Measurements from ENCODE around the gene C22orf39. TPM values are rescaled to one million over a fixed set of nuclear protein-coding genes. Genes with fewer than 3 reads are reported as not detected.

The C22orf39 gene
- total and polyA plus RNA-seq, 5 donors: 44.9 to 64.3 (median 58.0) TPM

GRCh38 chr22:19396934-19397733, 50.4 kb downstream of the C22orf39 start:
- Histone ChIP-seq H3K9me3 (ENCODE audit: control insufficient read depth, low read length) (no peaks in the 10 kb centered on the region), H3K27ac (ENCODE audit: low read length) (no peak overlapping the region), H3K4me3 (ENCODE audit: low read length) (no peak overlapping the region), H3K4me1 (ENCODE audit: control insufficient read depth, insufficient read depth, low read length) (no peaks in the 10 kb centered on the region), H3K27me3 (ENCODE audit: control insufficient read depth, insufficient read depth) (no peaks in the 10 kb centered on the region)
- no peak for DNase-seq
- 86% methylated on average over 6 of the region's 6 CpGs for WGBS
- ATAC-seq: no peak
- intact Hi-C loops (cut with DNase I): loop anchor here in 1 of 4 donors (10.0 kb wide), 1 partner anchor 698 kb away; no protein-coding TSS in a partner anchor

GRCh38 chr22:19396561-19396933, 51.0 kb downstream of the C22orf39 start:
- Histone ChIP-seq H3K4me1 (ENCODE audit: control insufficient read depth, insufficient read depth, low read length) (no peaks in the 10 kb centered on the region), H3K27me3 (ENCODE audit: control insufficient read depth, insufficient read depth) (no peaks in the 10 kb centered on the region), H3K4me3 (ENCODE audit: low read length) (no peak overlapping the region), H3K27ac (ENCODE audit: low read length) (no peak overlapping the region), H3K9me3 (ENCODE audit: control insufficient read depth, low read length) (no peaks in the 10 kb centered on the region)
- no peak for ATAC-seq
- intact Hi-C loops (cut with DNase I): loop anchor here in 1 of 4 donors (10.0 kb wide), 1 partner anchor 698 kb away; no protein-coding TSS in a partner anchor
- 83% methylated on average over 6 of the region's 6 CpGs for WGBS
- DNase-seq: no peak

GRCh38 chr22:19395276-19395675, 52.2 kb downstream of the C22orf39 start:
- intact Hi-C loops (cut with DNase I): loop anchor here in 1 of 4 donors (10.0 kb wide), 1 partner anchor 700 kb away; no protein-coding TSS in a partner anchor
- DNase-seq (no peak), ATAC-seq (no peak)
- no peaks in the 10 kb centered on the region for H3K9me3 ChIP-seq (ENCODE audit: control insufficient read depth, low read length)
- no peaks in the 10 kb centered on the region for H3K27me3 ChIP-seq (ENCODE audit: control insufficient read depth, insufficient read depth)
- H3K27ac ChIP-seq (ENCODE audit: low read length): no peak overlapping the region
- no peak overlapping the region for H3K4me3 ChIP-seq (ENCODE audit: low read length)
- WGBS: 94% methylated on average over 4 of the region's 4 CpGs
- no peaks in the 10 kb centered on the region for H3K4me1 ChIP-seq (ENCODE audit: control insufficient read depth, insufficient read depth, low read length)

- WGBS: 94% methylated on average over 8 of the region's 8 CpGs
- DNase-seq (no peak), ATAC-seq (no peak)
- H3K4me1 ChIP-seq (ENCODE audit: control insufficient read depth, insufficient read depth, low read length): no peaks in the 10 kb centered on the region
- no peak overlapping the region for H3K4me3 ChIP-seq (ENCODE audit: low read length)
- intact Hi-C loops (cut with DNase I): loop anchor here in 1 of 4 donors (10.0 kb wide), 1 partner anchor 700 kb away; no protein-coding TSS in a partner anchor
- no peaks in the 10 kb centered on the region for H3K9me3 ChIP-seq (ENCODE audit: control insufficient read depth, low read length)
- H3K27ac ChIP-seq (ENCODE audit: low read length): no peak overlapping the region
- no peaks in the 10 kb centered on the region for H3K27me3 ChIP-seq (ENCODE audit: control insufficient read depth, insufficient read depth)
Measured at GRCh38 chr22:19394274-19395050, 53.0 kb downstream of the C22orf39 start.

- H3K4me1 ChIP-seq (ENCODE audit: control insufficient read depth, insufficient read depth, low read length): no peaks in the 10 kb centered on the region
- WGBS: 97% methylated on average over 5 of the region's 5 CpGs
- no peak overlapping the region for H3K4me3 ChIP-seq (ENCODE audit: low read length)
- no peaks in the 10 kb centered on the region for H3K27me3 ChIP-seq (ENCODE audit: control insufficient read depth, insufficient read depth)
- ATAC-seq: no peak
- DNase-seq: no peak
- H3K27ac ChIP-seq (ENCODE audit: low read length): no peak overlapping the region
- no peaks in the 10 kb centered on the region for H3K9me3 ChIP-seq (ENCODE audit: control insufficient read depth, low read length)
- intact Hi-C loops (cut with DNase I): loop anchor here in 1 of 4 donors (10.0 kb wide), 1 partner anchor 701 kb away; no protein-coding TSS in a partner anchor
Measured at GRCh38 chr22:19393704-19394103, 53.8 kb downstream of the C22orf39 start.

Other genes with a start within 250 kb of the C22orf39 start
- 10 to 100 TPM; 16.6 to 26.7 (median 21.7) TPM for gene CLTCL1, start 156.0 kb downstream of the C22orf39 start, total RNA-seq
- 19.7 TPM for gene CLTCL1, start 156.0 kb downstream of the C22orf39 start, polyA plus RNA-seq
- gene HIRA, start 16.0 kb downstream of the C22orf39 start, total RNA-seq: 10 to 100 TPM; 11.6 to 16.1 (median 14.6) TPM
- 6.2 TPM for gene HIRA, start 16.0 kb downstream of the C22orf39 start, polyA plus RNA-seq
- 10 to 100 TPM; 37.5 to 49.4 (median 43.1) TPM for gene MRPL40, start 15.2 kb downstream of the C22orf39 start, total RNA-seq
- gene MRPL40, start 15.2 kb downstream of the C22orf39 start, polyA plus RNA-seq: 66.9 TPM
- 10 to 100 TPM; 34.7 to 46.9 (median 42.7) TPM for gene UFD1, start 31.5 kb upstream of the C22orf39 start, total RNA-seq
- 58.1 TPM for gene UFD1, start 31.5 kb upstream of the C22orf39 start, polyA plus RNA-seq
- under 1 TPM in 2 of 4 donors, not detected in 2; 0.80 to 0.85 TPM for gene CDC45, start 32.2 kb upstream of the C22orf39 start, total RNA-seq
- gene CDC45, start 32.2 kb upstream of the C22orf39 start, polyA plus RNA-seq: 0.16 TPM
- gene CLDN5, start 76.7 kb upstream of the C22orf39 start, total RNA-seq: 10 to 100 TPM in 2 of 4 donors, 1 to 10 TPM in 2; 4.1 to 12.8 (median 9.2) TPM
- 23.9 TPM for gene CLDN5, start 76.7 kb upstream of the C22orf39 start, polyA plus RNA-seq